LNCAP (cell line): Measurements from ENCODE around the gene MRPL51.

Source experiments
- CTCF ChIP-seq: fragments of 450-650 bp; IDR thresholded peaks from 2 replicates; pipeline ENCODE4 v1.5.1; 2017; ENCODE audit warnings: mild to moderate bottlenecking

MRPL51 gene

GRCh38 chr12:6469609-6470374, 23.3 kb downstream of the MRPL51 start:
- TF ChIP-seq CTCF: no peak

DNA sequence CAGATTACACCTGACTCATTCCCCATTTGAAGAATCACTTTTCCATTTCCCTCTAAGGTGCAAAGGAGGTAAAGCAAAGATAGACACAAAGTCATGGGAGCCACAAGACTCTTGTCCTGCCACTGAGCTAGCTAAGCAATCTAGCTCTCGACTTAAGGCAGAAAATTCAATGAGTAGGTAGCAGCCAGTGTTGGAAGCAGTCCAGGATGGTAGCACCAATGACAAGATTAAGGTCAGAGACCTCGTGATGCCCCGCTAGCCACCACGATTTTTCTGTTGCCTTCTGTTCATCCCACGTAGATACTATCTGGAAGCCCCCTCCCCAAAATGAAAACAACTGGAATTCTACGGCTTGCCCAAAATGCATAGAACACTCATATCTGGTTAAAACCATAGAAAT, 24.0 kb downstream of the MRPL51 start:
- no peak for TF ChIP-seq CTCF

DNA sequence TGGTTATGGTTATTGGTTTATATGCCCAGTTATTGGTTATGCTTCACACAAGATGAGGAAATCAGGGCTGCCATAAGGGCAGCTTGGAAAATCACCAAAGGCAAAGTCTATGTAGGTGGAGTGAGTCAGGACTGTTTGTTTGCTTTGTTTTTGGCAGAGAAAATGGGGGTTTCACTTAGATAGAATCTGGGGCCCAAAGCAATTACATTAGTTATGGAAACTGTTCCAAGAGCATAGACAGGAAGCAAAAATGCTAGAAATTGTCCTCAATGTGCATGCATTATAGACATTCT, 24.8 kb downstream of the MRPL51 start:
- TF ChIP-seq CTCF: no peak

GRCh38 chr12:6466184-6466573, 26.9 kb downstream of the MRPL51 start:
- no peak for TF ChIP-seq CTCF

DNA sequence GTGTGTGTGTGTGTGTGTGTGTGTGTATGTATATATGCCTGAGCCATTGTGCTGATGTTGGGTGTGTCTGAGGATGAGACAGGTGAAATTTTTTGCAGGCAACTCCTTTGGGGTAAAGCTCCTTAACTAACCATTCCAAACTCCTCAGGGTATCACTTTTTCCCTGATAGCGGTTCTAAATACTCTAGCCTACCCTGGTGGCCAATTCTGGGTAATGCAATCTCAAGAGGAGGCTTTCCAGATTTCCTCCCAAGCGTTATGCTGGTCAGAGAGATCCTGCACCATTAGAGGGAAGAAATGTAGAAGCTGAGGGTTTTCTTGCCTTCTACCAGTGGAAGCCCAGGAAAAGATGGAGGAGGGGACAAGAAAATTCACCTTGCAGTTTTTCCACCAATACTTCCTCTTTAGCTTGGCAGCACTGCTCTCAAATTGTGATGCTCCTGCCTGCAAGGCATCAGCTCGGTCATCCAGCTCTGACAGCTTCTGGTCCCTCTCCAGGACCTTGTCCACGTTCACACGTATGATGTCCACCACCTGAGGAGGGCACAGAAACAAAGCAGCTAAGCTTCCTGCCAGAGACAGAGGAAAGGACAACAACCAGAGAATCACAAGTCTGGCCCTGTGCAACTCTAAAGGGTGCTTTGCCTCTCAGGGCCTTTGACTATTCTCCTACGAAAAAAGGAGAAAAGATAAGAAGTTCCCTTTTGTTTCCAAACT, 27.4 kb downstream of the MRPL51 start:
- peak; percentile 80 for TF ChIP-seq CTCF

GRCh38 chr12:6464531-6464930, 28.5 kb downstream of the MRPL51 start:
- no peak for TF ChIP-seq CTCF

- TF ChIP-seq CTCF: no peak
Measured at GRCh38 chr12:6463858-6464257, 29.2 kb downstream of the MRPL51 start.
